TTC549 (cell line): ENCODE measurements around the gene EVC2.

Experiments used
- FAIRE-seq: peaks from 2 replicates; lab custom pipeline; 2012; peaks lifted over from hg19 to GRCh38; lab: Jason Lieb, UNC

The EVC2 gene

DNA sequence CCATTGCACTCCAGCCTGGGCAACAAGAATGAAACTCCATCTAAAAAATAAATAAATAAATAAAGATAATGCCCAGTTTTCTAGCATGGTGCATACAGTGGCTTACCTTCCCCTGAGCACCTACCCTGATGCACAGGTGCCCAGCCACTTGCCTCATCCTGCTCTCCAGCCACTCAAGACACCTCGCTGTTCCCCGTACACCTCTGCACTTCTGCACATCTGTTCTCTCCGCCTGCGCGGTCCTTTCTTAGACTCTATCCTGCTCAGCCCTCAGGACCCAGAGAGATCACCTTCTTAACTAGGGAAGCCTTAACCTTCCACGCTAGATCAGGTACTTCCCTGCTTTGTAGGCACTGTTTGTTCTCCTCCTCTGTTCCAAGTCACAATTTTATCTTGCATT lies 5.5 kb upstream of the EVC2 start:
- FAIRE-seq = no peak

DNA sequence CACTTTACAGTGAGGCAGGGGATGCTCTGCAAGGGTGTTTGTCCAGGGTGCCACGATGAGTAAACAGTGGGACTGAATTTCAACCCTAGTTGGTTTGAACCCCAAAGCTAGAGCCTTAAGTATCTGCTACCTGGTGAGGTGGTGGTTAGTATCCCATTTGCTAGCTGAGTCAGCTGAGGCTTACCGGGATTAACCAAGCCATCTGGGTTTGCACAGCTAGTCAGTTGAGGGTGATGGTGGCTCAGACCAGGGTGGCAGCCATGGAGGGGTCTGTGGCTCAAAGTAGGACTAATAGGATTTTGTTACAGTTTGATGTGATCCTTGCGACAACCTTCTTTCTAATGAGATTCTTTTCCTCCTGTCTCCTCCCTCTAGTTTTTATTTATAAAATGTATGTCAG lies 4.6 kb upstream of the EVC2 start:
- no peak for FAIRE-seq

DNA sequence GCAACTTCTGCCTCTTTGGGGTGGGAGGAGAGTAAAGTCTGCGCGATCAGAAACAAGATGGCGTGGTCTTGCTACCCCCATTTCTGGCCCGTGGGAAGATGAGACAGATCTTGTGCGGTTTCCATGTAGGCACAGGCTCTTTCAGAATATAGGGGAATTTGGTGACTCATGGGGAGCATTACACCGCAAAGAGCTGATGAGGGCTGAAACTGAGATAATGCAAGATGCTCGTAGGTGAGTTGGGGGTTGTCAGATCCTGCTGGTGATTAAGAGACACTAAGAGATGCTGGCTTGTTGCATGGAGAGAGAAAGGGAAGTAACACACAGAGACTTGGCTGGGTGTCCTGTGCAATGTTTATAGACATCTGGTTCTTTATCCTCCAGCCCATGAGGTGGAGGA lies 4.2 kb upstream of the EVC2 start:
- no peak for FAIRE-seq

DNA sequence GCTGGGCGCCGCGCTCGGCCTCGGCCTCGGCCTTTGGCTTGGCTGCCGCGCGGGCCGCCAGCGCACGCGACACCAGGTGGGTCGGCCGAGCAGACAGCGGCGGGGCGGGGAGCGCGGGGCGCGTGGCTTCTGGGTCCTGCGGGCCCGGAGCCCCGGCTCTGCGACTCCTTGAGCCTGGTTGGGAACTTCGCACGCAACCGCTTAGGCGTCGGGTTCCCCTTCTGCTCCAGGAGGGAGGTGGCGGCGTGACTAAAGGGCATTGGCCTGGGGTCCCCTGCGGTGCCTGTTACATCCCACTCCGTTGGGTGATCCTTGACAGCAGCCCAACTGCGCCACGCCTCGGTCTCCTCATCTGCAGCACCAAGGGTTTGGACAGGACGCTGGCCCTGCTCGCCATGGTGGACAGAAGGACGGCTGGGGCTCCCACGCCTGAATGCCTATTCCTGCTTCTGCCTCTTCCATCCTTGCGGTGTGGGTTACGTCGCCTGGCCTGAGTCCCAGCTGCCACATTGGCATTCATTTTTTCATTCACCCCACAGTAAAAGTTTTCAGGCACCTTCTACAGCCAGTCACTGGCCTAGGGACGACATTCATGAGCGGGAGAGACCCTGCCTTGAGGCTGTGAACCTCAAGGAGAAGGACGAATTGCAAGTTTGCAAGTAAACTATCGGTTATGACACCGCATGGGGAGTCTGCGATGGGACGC lies 3.3 kb upstream of the EVC2 start:
- no peak for FAIRE-seq

DNA sequence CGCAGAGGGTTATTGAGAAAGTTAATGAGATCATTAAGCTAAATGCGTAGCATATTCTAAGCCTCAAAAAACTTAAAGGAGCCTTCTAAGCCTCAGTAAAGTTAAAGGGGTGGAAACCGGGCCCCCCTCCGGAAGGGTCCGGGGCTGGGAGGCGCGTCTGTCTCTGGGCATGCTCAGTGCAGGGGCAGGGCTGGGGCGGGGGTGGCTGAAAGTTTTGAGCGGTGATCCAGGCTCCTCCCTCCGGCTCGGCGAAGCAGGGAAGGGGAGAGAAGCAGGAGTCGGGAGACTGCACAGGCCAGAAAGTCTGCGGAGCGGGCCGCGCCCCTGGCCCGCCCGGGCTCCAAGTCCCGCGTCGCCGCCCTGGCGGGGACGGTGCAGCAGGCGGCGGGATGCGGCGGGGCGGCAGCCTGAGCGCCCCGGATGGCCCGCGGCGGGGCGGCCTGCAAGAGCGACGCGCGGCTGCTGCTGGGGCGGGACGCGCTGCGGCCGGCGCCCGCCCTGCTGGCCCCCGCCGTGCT lies 2.7 kb upstream of the EVC2 start, which contains the start of gene EVC:
EVC (plus strand) TSS at position 241 of the 518 bp plus-strand sequence; CDS start at position 421, 180 bp downstream.
- FAIRE-seq = no peak

DNA sequence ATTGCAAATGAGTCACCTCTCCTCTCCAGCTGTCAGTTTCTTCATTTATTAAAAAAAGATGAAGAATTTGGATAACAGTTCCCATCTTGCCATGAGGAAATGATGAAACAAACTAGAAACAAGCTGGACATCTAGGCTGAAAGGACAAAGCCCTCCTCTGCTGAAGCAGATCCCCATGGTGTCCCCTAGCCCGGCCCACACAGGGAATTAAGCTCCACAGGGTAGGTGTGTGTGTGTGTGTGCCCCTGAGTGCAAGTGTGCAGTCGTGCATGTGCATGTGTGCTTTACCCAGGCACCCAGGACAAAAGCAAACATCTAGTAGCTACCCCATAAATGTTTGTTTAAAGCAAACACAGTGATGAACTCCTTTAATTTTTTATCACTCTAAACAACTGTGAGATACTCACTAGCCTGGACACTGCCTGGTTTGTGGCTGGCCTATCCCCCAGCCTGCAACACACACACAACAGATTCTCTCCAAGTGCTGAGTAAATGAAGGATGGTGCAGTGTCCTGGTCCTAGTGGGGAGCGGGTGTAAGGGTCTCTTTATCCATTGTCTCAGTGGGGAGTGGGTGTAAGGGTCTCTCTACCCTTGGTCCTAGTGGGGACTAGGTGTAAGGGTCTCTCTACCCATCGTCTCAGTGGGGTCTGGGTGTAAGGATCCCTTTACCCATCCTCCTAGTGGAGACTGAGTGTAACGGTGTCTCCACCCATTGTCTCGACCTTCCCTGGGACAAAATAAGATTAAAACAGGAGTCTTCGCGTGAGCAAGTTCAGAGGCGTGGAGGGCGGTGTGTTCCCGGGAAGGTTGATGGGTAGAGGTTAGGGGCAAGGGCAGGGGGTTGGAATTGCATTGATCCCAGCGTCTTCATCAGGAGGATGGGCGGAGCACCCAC lies 2.0 kb upstream of the EVC2 start:
- FAIRE-seq = no peak

DNA sequence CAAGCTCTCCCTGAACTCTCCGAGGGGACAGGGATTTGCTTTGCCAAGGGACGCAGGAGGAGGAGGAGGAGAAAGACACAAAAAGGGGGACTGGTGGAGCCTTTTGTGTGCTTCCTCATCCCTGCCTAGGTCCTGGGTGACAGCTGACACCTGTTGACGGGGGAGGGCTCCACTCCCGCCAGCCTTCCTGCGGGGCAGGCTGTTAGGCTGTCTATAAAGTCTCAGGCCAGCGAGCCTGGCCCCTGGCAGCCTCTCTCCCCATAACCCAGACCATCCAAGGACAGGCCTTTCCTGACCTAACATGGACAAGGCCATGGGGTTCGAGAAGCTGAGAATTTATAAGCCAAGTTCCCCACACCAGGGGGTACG lies 832 bp upstream of the EVC2 start:
- FAIRE-seq = no peak

DNA sequence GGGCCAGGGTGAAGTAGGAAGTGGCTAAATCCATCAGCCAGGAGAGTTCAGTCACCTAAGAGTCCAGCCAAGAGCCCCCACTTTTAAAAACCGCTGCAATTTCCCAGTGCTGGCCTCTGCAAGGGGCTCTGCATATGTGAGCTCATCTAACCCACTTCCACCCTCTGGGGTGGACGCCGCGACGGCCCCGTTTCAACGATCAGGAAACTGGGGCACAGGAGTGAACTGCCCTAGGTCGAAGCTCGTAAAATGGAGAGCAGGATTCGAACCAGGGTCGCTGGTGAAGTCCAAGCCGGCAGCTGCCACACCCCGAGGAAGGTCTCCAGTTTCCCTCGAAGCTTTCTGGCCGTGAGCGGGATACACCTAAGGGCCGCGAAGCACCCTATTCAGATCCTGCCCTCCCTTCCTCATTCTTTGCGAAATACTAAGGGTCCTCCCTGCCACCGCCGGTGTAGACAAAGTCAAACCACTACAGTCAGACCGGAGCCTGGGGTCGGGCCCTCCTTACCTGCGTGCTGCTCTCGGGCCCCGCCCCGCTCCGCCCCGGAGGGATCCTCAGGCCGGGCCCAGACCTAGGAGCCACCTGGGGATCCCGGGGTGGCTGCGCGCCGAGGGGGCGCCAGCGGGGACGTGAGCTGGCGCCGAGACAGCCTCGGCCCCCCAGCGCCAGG lies 446 bp downstream of the EVC2 start:
- no peak for FAIRE-seq

DNA sequence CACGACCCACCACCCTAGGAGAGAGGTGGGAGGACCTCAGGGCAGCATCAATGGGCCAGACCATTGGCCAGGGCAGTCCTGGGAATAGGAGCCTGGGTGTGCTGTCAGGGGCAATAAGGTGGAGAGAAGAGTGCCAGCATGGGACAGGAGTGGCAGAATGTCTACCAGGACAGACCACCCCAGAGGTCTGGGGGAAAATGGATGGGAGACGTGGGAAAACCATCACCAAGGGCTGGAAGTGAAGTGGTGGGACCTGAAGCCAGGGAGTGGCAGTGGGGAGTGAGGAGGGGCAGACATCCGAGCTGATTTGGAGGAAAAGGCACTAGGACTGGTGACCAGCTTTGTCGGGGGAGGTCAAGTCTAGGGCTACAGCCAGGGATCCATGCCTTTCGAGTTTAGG lies 993 bp downstream of the EVC2 start:
- no peak for FAIRE-seq

DNA sequence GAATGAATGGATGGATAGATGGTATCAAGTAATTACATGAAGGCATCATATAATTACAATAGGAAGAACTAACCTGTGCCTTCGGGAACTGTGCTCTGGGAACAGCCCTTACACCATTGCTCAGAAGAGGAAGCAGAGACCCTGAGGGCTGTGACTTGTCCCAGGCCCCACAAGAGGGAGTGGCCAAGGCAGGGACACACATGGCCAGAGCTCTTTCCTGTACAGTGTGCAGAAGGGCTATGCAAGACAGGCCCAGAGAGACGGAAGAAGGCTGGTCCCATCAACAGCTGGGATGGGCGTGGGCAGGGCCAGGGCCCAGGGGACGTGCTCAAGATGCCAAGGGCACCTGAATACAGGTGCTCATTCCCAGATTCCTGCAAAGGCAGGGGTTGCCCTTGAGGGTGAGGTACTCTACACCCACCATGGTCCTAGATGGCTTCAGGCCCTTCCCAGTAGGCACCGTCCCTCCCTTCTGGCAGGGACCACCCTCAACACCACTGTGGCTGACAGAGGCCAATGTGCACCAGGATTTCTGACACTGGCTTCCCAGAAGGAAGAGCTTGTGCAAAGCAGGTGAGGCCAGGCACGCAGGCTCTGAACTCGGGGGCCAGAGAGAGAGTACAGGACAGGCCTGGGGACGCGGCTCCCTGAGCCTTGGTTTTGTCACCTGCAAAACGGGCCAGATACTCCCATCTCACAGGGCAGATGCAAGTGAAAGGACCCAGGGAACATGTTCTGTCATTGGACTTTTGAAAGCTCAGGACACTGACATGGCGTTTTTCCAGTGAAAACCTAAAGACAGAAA lies 1.7 kb downstream of the EVC2 start:
- no peak for FAIRE-seq

DNA sequence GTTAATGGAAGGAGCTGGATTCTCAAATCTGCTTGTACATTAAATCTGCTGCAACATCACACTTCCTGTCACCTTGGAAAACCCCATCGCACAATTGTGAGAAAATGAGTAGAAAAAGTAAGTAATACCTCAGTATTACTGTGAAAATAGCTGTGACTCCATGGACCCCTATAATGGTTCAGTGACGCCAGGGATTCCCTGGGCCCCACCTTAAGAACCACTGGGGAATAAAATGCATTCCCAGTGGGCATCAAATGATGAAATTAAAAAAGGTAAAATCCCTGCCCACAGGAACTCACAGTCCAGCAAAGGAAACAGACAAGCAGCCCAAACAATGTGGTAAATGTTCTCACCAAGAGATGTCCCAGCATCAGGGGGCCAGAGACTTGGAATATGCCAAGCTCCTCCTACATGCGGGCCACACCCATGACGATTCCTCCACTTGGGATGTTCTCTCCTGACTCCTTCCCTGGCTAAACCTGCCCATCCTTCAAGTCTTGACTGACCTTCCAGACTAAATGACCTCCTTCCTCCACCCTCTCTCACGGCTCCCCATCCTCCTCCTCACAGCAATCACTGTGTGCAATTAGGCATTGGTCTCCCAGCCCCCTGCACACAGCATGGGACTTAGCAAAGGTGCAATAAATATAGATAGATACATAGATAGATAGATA lies 2.6 kb downstream of the EVC2 start:
- FAIRE-seq = no peak

DNA sequence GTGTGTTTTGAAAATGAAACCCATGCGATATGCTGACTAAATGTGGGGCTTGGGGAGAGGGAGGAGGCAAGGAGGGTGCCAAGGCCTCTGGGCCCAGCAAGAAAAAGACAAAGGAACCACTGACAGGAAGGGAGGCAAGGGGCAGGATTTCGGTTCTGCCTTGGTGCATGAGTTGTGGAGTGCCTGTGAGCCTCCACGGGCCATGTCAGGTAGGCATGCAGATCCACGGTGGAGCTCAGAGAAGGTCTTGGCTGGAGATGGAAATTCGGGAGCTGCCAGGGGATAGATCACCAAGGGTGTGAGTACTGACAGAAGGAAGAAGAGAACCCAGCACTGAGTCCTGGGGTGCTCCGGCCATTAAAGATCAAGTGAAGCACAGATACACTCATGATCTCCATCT lies 4.1 kb downstream of the EVC2 start:
- no peak for FAIRE-seq

DNA sequence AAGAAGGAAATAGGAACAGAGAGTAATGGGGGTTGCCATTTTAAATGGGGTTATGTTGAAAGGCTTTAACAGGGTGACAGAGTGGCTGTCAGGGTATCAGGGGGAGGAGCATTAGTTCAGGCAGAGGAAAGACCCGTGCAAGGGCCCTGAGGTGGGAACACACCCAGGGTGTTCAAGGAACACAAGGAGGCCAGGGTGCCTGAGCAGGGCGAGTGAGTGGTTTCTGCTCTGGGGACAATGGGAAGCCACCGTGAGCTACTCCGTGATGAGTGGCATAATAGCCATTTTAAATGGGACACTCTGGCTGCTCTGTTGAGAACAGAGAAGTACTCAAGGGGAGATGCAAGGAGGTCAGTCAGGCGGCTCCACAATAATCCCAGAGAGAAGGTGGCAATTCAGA lies 4.5 kb downstream of the EVC2 start:
- FAIRE-seq = no peak

DNA sequence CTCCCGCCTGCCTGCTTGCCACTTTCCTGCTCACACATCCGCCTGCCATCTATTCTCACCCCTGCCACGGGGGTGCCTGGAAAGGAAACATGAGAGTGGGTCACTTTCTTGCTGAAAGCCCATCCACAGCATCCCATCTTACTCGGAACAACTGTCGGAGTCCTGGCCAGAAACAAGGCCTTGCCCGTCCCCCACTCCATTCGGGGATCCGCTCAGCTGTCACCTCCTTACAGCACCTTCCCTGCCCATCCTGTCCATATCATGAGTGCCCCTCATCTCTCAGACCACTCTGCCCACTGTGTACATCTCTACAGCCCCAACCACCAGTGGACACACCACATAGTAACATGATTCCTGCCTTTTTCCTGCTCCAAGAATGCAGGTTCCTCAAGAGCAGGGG lies 6.4 kb downstream of the EVC2 start:
- no peak for FAIRE-seq

DNA sequence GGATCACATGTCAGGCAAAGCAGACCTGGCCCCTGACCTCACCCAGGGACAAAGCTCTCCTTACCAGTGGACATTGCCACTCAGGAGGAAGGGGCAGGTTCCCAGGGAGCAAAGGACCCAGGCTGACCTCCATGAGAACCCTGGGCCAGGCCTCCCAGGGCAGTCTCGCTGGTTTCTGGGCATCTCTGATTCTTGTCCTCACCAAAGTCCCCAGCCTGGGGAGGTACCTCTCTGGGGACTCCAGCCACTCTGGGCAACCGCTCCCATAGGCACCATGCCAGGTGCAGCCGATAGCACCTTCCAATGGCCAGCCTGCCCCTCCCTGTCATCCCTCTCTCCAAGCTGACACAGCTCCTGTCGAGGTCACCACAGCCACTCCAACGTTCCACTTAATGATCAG lies 7.9 kb downstream of the EVC2 start:
- no peak for FAIRE-seq

DNA sequence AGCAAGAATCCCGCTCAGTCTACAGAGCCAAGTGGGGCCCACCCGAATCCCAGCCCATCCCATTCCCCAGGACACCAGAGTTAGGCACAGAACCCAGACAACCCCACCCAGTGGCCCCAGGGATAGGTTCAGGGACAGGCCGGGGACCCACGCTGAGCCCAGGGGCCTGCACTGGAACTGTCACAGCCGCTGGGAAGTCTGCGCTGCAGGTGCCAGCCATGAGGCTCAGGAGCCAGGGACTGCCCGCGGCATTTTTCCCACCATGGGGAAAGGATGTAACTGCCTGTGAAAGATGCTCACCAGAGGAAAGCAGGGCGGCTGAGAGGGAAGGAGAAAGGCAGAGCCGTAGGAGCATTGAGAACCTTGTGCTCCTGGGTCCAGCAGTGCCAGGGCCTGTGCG lies 12.0 kb downstream of the EVC2 start:
- no peak for FAIRE-seq

DNA sequence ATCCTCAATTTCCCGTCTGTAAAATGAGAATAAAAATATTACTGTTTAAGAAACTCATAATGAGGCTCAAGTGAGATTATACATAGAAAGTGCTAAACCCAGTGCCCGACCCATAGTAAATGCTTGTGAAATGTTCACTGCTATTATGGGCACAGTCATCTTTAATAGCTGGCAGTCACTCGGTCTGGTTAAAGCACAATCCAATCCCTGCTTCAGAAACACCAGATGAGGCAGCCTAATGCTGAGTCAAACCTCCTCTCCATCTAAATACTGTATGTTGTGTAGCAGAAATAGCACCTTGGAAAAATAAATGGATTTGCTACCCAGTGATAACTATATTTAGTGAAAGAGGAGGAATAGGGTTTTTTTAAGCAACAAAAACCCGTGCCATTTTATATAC lies 14.5 kb downstream of the EVC2 start:
- FAIRE-seq = no peak

DNA sequence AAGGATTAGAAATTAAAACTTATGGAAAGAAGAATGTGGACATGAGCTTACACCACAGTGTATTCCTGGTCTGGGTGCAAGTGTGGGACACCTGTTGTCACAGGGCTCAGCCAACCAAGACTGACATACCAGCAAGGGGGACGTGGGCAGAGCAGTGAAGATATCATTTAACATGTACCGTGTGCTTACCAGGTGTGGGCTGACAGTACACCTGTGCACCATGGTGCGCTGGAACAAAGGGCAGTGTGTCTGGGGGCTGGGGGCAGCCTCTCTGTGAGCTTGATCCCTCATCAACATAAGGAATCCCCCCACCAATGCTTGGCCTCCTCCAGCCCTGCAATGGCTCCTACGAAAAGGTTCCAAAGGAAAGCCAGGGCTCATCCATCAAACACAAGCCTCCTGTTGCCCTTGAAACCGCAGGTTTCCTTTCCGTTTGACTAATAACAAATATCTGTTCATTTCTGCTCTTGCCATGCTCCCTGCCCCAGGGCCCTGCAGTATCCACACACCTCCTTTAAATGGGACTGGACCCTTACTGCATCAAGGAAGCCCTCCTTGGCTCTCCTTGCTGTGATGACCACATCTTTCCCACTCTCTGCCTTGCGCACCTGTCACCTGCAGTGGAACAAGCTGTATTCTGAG lies 16.7 kb downstream of the EVC2 start:
- FAIRE-seq = no peak

DNA sequence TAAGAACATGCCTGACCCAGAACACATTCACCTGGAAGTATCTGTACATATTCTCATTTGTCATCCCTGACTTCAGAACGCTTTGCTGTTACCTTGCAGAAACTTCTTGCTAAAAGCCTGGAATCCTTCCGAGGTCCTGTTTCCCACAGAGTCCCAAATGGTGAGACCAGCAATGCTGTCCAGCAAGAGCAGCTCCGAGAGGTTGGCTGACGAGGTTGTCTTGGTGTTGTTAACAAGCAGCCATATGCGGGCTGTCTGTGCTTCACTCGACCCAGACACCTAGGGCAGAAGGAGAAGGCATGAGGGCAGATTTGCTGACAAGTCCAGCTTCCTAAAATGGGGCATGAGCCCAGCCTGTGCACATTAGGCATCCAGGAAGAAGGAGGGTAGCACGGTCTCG lies 19.3 kb downstream of the EVC2 start:
- FAIRE-seq = no peak

DNA sequence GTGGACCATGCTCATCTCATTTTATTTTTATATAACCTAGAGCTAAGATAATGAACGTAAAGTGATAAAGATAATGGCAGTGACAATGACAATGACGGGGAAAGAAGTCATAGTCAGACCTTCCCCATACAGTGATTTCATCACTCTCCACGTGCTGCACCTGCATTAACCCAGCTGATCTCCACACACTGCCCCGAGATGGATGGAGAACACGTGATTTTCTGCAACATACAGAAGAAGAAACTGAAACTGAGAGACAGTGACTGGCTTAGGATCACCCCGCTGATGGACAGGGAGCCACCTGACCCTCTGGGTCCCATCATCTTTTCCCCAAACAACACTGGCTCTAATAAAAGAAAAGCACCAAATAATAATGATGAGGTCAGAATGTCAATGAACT lies 22.0 kb downstream of the EVC2 start:
- FAIRE-seq = no peak

DNA sequence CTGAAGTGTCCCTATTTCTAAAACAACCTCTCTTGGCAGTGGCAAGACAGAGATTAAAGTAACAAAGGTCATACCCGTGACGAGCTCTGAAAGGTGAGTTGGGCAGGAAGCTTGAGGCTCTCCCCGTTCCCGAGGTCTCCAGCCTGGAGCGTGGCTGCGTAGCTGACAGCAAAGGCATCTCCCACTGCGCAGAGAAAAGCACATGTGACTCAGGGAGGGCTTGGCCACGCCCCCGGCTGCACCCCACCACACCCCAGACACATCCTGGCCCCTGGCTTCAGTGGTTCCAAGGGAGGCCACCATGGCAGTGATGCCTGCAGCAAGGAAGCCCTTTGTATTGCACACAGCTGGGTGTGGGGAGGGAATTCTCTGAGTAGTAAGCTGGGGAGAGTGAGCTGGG lies 23.1 kb downstream of the EVC2 start:
- FAIRE-seq = no peak
